HG03045 (cell line): ENCODE measurements around the gene CLCN7.

Experiments used
- ATAC-seq: cut with Tn5 transposase; IDR thresholded peaks from one replicate; pipeline ENCODE4 v1.9.1; 2021; ENCODE audit warnings: mild to moderate bottlenecking, moderate library complexity; ENCODE audit not compliant: unreplicated experiment

CLCN7 gene

DNA sequence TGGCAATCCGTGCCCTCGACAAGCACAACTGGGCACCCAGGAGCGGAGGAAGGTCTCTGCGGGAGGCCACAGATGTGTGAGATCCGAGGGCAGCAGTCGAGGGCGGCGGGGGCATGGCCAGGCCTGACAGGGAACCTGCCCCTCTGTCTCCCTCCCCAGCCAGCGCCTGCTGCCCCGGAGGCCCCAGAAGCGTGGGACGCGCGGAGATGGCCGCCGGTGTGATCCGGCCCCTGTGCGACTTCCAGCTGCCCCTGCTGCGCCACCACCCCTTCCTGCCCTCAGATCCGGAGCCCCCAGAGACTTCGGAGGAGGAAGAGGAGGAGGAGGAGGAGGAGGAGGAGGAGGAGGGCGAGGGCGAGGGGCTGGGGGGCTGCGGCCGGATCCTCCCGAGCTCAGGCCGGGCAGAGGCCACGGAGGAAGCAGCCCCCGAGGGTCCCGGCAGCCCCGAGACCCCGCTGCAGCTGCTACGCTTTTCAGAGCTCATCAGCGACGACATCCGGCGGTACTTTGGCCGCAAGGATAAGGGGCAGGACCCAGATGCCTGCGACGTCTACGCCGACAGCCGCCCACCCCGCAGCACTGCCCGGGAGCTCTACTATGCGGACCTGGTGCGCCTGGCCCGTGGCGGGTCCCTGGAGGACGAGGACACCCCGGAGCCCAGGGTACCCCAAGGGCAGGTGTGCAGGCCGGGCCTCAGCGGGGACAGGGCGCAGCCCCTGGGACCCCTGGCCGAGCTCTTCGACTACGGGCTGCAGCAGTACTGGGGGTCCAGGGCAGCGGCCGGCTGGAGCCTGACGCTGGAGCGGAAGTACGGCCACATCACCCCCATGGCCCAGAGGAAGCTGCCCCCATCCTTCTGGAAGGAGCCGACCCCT, 42.2 kb downstream of the CLCN7 start:
- no peak for ATAC-seq

DNA sequence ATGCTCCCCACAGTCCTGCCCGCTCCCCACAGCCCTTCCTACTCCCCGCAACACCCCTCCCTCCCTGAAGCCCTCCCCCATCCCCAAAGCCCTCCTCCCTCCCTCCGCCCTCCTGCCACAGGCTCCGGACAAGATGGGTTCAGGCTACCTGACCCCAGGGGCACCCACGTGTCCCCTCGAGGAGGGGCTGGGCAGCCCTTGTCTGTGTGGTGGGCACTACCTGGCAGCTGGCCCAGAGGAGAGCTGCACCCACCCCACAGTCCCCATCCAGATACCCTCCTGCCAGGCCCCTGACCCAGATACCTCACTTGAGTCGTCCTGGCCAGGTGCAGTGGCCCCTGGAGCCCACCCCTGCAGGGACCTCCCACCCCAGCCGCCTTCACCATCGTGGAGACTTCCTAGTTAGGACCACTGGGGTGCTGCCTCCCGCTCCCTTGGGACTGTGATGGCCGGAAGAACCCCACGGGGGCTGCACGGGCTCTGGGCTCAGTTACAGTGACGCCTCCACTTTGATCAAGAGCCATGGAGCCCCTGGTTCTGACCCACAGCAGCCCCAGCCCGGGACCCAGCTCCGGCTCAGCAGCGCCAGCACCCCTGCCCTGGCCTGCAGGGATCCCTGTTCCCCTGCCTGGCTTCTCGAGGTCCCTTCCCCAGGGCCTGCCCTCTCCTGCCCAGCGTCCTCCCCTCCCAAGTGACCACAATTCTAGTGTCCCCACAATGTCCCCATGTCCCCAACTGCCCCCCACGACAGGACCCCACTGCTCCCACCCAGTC, 43.1 kb downstream of the CLCN7 start:
- no peak for ATAC-seq

DNA sequence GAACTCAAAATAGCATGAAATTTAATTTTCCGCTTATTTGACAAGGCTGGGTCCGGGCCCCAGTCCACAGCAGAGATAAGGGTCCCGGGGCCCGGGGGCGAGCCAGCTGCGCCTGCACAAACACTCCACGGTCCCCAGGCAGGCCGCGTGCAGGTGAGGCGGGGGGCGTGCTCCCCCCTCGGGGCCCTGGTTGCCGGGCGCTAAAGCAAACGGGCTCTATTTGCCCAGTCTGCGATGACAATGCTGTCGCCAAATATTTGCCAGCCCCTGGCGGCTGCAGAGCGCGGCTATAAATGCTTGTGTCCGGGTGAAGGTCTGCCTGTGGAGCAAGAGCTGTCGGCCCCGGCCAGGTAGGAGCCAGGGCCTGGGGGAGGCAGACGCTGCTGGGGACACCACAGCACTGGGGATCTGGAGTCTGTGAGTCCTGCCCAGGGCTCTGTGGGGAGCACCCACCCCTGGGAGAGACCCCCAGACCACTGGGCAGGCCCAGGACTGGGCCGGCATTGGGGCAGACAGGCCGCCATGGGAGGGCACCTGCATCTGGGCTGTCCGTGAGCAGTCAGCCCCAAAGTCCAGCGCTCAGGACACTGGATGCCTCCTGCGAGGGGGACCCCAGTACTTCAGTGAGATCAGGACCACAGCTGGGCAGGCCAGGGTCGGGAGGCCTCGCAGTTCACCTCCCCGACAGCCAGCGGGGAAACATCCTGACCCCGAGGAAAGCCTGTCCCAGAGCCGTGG, 43.9 kb downstream of the CLCN7 start, which contains the start of gene PERCC1:
Gene PERCC1, plus strand, starts transcription at position 320 of the 738 bp plus-strand sequence. CDS start 1,516 bp downstream, outside the sequence.
- ATAC-seq = no peak

DNA sequence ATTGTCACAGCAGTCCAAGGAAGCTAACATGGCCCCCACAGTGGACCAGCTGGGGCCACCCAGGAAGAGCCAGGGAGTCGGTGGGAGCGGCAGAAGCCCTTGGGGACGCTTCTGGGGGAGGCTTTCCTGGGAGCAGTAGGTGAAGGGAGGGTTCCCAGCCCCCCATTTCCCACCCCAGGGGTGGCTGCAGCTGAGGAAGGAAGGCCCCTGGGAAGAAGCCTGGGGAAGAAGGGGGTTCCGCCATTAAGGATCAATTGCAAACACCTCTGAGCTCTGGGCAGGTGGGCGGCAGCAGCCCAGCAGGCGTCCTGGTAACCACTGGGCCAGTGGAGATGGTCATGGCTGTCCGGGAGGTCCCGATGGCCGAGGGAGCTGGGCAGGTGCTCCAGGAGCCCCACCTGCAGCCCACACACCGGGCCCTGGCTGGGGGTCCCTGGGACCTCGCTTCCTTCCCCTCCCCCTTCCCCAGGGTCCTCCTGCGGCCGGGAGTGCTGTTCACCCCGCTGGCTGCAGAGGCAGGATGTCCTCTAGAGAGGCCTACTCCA, 44.5 kb downstream of the CLCN7 start:
- ATAC-seq = no peak

DNA sequence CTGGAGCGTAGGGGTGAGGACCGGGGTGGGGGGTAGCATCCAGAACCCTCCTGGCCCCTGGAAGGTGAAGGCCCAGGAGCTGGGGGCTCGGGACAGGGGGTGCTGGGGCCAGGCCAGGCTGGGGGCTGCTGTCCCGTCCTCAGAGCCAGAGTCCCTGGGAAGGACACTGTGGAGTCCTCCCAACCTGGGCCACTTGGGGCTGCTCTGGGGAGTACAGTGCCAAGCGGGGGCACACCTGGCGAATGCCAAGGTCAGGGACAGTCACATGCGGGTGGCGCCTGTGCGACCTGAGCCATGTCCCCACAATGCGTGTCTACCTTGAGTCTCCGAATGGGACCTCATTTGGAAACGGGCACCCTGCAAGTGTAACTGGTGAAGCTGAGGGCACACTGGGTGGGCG, 45.2 kb downstream of the CLCN7 start:
- no peak for ATAC-seq

DNA sequence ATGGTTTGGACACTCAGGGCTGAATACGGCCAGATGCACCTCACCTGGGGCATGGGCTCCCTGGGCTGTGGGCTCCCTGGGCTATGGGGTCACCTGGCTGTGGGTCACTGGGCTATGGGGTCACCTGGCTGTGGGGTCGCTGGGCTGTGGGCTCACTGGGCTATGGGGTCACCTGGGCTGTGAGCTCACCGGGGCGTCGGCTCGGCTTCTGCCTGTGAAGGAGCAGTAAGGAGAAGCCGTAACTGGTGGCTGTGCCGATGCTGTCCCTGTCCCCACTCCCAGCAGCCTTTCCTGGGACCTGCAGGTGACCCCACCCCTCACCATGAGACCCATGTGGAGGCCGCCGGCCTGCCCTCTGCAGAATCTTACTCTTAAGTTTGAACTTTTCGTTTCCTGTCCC, 45.8 kb downstream of the CLCN7 start:
- no peak for ATAC-seq

DNA sequence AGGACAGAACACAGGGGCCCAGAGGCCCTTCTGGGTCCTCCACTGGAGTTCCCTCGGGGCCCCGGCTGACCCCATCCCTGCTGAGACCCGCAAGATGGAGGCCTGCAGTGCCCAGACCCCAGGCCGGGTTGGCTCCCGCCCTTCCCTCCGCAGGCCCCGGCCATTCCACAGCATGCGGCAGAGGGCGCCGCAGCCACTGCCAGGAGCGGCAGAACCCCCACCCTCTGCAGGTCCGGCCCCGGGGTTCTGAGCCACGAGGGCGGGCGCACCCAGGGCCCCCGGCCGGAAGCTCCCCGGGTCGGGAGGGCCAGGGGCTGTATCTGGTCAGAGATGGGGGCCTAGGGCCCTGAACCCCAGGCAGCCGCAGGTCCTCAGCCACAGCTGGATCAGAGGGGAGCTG, 46.3 kb downstream of the CLCN7 start:
- no peak for ATAC-seq

DNA sequence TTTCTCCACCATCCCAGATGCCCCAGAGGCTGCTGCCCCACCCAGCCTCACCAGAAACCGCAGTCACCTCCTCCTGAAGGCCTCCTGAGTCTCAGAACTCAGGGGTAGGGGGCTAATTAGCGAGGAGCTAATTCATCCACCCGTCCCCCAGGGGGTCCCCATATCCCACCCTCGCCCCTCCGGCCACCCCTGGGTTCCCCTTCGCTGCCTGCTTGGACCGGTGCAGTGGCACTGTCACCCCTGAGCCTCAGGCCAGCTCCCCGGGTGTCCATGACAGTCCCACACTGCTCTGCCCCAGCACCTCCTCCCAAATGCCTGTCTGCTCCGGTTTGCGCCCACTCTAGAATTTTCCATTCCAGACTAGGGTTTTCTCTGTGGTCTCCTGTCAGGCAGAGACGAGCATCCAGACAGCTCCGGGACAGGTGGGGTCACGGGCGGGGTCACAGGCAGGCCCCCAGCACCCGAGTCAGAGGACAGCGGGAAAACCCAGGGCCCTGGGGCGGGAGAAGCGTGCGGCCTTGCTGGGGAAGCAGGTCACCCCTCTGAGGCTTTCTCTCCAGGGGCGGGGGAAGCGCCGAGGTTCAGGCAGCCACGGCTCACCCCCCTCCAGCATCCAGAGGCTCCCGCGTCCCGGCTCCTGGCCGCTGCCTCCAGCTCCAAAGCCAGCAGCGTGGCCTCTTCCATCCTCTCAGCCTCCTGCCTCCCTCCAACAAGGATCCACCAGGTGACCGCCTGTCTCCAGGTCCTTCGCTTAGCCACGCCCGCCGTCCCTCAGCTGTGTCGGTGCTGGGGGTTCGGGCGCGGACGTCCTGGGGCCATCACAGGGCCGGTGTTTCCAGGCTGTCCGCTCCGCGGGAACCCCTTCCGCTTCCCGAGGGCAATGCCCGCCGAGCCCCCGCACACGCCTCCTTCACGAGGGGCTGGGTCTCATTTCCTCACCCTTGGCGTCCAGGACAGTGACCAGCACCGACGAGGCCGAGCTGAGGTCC, 47.1 kb downstream of the CLCN7 start:
- ATAC-seq = no peak

DNA sequence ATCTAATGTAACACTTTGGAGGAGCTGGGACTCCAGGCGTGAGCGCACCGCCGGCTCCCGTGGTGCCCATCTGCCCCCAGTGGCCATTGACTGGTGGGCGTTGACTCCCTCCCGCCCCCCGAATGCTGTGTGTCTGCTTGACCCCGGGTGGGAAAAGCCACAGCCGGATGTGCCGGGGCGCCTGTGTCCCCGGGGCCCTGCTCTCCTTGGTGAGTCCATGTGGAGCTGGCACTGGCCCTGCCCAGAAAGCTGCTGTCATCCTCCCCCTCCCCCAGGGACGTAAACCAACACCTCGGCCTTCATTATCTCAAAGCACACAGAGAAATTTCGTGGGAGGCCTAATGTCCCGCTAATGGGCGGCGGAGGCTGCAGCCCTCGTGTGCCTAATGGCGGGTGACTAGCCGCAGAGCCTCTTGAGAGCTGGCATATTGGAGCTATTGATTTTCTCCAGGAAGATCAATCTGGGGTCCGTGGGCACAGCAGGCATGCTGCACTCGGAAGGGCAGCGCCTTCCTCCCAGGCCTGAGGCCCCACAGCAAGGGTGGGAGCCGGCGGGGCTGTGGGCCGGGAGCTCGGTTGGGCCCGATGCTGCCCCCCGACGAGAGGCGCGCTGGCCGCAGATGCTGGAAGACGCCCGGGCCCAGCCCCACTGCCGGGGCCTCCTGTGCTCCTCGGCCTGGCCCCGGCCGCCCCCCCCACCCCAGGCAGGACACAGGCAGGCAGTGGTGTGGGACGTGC, 47.9 kb downstream of the CLCN7 start:
- ATAC-seq = no peak

DNA sequence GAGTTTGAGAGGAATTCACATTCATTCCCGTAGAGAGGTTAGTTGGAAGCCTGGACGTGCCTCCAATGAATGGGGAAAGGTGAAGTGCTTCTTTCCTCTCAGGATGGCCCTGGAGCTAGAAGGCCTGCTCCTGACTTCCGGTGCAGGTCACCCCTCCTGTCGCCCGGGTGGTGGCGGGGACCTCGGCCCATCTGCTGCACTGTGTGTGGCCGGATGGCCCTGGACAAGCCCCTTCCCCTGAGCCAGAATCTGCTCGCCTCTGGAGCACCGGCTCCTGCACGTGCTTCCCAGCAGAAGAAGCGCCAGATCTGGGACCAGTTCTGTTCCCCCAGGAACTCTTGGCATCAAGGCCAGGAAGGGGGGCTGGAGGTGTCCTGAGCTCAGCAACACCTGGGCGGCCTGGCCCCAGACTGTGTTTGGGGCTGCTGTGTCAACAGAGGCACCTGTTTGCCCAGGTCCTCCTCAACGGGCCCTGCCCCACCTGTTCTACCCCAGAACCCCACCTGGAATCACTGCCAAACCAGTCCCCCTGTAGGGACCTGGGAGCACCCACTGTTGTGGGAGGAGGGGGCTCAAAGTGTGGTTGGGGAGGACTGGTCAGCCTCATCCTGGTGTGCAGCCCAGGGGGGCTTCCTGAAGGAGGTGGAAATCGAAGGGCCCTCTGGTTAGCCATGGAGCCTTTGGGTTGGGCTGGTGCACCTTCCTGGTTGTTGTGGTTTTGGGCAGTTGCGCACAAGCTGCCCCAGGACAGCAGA, 49.0 kb downstream of the CLCN7 start:
- no peak for ATAC-seq

DNA sequence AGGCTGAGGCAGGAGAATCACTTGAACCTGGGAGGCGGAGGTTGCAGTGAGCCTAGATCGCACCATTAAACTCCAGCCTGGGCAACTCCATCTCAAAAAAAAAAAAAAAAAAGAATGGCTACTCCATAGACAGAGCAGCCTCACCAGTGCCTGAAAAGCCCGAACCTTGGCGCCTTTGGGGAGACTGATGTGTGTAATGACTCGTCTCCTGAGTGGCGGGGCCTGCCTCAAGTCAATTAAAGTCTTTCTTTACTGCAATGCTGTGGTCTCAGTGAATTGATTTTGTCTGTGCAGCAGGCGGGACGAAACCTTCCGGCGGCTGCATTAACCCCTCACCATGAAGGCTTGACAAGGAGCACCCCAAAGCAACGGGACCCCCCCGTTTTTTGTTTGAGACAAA, 50.8 kb downstream of the CLCN7 start:
- ATAC-seq = no peak

DNA sequence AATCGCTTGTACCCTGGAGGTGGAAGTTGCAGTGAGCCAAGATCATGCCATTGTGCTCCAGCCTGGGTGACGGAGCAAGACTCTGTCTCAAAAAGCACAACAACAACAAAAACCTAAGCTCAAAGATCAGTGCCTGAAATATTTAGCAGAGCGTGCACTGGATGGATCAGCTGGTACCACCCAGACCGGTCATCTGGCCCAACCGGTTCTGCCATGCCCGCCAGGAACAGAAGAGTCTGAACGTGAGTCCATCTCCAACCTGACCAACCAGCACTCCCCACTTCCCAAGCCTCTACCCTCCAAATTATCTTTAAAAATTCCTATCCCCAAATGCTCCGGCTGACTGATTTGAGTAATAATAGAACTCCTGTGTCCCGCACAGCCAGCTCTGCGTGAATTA, 52.8 kb downstream of the CLCN7 start:
- no peak for ATAC-seq

DNA sequence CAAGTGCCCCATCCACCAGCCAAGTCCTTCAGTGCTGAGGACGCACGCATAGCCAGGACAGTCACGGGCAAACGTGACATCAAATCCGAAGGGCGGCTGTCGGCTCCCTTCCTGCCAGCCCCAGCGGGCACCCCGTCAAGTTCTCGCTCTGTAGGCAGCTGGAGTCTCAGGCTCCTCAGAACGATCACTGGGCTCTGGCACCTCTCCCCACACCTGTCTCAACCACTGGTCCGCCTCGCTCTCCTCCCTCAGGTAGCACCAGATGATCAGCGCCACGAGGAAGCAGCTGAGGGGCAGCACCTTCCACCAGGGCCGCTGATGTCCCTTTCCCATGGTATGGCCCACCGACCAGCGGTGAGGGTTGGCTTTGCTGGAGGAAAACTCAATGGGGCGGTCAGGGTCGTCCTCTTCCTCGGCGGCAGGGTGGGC, 54.7 kb downstream of the CLCN7 start:
- ATAC-seq = peak; percentile 1

DNA sequence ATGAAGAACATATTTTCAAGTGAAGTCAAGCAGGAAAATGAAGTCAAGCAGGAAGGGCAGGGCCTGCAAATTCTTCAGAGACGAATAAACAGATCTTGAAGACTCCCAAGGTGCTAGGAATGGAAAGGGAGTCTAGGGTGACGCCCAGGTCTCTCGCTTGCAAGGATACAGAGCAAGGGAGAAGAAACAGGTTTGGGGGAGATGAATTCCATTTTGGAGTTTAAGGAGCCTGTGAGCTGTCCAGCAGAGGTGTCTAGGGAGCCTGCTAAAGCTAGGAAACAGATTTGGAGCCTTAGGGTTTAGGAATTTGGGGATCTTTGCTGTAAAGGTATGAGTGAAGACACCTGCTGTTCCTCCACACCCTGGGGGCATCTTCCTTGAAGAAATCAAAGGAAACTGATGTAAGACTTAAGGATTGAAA, 58.3 kb downstream of the CLCN7 start:
- ATAC-seq = no peak

DNA sequence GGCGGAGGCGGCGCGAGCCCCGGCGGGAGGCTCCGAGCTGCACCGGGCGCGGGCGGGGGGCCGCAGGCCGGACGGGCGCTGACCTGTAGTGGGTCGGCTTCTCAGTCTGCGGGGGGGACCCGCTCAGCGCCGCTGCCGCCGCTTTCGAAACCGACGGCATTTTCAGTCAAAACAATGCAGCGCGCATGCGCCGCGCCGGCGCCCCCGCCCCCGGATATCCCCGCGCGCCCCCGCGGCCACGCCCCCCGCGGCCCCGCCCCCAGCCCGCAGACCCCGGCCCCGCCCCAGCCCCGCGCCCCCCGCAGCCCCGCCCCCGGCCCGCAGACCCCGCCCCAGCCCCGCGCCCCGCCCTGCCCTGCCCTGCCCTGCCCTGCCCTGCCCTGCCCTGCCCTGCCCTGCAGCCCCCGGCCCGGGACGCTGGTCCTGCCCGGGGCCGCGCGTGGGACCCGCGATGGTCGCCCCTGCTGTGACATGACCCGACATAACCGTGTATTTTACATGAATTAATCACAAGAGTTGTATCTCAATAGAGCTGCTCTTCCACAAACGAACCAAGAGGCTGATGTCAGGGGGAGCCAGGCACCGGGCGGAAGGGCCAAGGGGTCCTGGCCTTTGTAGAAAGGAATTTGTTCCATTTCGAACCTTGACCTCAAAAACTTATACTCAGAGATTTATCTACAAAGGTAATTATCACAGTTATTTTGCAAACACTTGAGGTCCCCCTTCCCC, 60.1 kb downstream of the CLCN7 start, which contains the start of gene UNKL:
Gene UNKL, minus strand, starts transcription at position 173 of the 729 bp plus-strand sequence. Its CDS starts 13 bp downstream, at position 160.
- ATAC-seq = peak; percentile 49

DNA sequence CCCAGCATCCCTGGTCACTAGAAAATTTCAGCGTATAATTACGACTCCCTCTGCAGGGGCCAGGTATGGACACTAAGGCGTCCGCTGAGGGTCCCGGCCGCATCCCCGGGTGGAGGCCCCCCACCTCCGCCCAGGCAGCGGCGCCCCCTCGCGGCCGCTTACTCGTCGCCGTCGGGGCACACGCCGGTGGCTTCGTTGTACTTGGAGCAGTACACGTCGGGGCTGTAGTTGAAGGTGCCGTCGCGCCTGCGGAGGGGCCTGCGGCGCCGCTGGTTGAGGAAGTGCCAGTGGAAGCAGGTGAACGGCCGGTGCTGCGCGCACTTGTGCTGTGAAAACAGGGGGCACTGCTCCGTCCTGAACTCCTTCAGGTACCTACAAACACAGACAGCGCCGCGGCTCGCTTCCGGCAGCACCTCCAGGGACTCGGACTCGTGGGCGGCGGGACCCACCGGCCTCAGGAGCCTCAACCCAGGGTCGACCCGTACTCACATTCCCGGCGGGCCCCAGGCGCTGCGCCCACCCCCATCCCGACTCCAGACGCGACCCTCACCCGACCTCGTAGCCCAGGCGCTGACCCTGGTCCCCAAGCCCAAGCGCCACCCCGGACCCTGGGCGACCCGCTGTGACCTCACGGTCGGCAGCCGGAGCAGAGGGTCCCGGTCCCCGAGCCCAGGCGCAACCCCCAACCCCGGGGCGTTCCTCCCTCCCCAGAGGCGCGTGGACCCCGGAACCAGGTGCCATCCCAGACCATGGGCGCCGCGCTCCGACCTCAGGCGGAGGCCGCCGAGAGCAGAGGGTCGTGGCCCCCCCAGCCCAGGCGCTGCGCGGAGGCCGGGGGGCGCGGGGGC, 60.9 kb downstream of the CLCN7 start:
- peak; percentile 35 for ATAC-seq

DNA sequence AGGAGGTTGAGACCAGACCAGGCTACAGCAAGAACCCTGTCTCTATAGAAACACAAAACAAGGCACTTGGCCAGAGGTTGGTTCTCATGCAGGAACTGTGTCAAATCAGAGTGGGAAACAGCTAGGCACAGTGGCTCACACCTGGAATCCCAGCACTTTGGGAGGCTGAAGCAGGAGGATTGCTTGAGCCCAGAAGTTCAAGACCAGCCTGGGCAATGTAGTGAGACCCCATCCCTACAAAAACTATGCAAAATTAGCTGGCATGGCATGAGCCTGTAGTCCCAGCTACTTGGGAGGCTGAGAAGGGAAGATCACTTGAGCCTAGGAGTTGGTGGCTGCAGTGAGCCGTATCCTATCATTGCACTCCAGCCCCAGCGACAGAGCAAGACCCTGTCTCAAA, 62.0 kb downstream of the CLCN7 start:
- ATAC-seq = no peak
